ENCODE data around the gene VPS26C. TPM values are rescaled to one million over a fixed set of nuclear protein-coding genes. Genes with fewer than 3 reads are reported as not detected.
"Not testable (repeated sequence)": the region's sequence is repeated elsewhere in the genome, so short reads cannot be mapped to it uniquely, and the experiment has no call there.

Gene VPS26C
- total RNA-seq, 1 donor from 2014 or later: 54.2 TPM

DNA sequence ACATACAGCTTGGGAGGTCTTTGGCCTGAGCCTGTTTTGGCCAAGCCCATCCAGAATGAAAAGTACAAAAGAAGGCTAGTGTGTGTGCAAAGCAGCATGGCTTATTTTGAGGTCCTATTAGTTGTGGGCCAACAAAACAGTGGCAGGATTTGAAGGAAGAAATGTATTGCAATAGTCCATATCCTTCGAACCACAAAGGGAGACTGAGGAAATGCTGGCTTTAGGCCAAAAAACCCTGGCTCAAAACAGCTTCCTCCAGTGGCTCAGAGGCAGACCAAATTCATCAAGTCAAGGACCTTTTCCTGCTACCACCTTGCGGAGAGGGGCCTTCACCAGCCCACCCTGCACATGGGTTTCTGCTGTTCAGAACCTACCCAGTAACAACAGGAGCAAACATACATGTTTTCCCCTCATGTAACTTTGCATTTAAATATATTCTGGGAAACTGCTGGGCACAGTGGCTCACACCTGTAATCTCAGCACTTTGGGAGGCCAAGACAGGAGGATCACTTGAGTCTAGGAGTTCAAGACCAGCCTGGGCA lies 43.3 kb downstream of the VPS26C start:
- no peak overlapping the region for H3K27ac ChIP-seq (replicated peaks)
- peaks cover 19% of the 10 kb centered on the region for H3K4me1 ChIP-seq
- no peak overlapping the region for H3K4me3 ChIP-seq
- no peak for DNase-seq
- no peaks in the 10 kb centered on the region for H3K27me3 ChIP-seq (ENCODE audit: low read depth)
- H3K36me3 ChIP-seq: peaks cover 55% of the 10 kb centered on the region
- H3K9me3 ChIP-seq (replicated peaks): no peaks in the 10 kb centered on the region
- intact Hi-C loops (cut with micrococcal nuclease): no loop called here
- TF ChIP-seq CTCF (IDR thresholded peaks at IDR 0.05; ENCODE audit: borderline replicate concordance): no peak

DNA sequence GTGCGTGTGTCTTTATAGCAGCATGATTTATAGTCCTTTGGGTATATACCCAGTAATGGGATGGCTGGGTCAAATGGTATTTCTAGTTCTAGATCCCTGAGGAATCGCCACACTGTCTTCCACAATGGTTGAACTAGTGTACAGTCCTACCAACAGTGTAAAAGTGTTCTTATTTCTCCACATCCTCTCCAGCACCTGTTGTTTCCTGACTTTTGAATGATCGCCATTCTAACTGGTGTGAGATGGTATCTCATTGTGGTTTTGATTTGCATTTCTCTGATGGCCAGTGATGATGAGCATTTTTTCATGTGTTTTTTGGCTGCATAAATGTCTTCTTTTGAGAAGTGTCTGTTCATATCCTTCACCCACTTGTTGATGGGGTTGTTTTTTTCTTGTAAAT lies 44.9 kb downstream of the VPS26C start:
- DNase-seq; H3K27me3 ChIP-seq (ENCODE audit: low read depth); intact Hi-C loops (cut with micrococcal nuclease); H3K4me3 ChIP-seq; H3K27ac ChIP-seq (replicated peaks); H3K9me3 ChIP-seq (replicated peaks): not testable (repeated sequence)
- Histone ChIP-seq H3K4me1 (peaks cover 19% of the 10 kb centered on the region), H3K36me3 (peaks cover 39% of the 10 kb centered on the region)

DNA sequence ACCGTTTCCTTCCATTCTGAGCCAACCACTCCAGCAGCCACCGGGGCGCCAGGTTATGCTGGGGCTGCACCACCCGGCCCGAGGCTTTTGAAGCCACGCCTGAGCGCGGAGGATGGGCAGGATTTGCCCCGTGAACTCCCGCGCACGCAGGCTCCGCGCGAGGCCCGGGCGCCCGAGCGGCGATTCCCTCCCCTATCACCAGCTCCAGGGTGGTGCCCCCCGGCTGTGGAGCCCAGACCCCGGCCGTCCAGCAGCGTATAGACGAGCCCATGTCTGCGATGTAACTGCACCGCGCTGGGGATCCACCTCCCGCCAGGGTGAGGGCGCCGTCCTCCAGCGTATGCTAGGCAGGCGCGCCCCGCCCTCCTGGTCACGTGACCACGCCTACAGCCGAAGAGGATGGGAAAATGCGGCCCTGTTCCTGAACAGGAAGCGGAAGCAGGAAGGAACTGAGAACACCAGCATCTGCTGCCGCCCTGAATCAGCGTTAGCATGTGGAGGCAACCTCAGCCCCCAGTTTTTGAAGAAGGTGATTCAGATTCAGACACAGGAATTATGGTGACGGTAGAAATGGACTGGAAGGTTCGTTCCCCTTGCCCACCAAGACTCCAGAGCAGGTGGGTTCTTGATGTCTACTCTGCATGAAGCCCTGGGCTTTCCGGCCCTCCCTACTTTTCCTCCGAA lies 46.0 kb downstream of the VPS26C start:
- peak; percentile 97 for DNase-seq
- peak overlapping the region; percentile 94 for H3K27ac ChIP-seq (replicated peaks)
- H3K36me3 ChIP-seq: peaks cover 27% of the 10 kb centered on the region
- intact Hi-C loops (cut with micrococcal nuclease): no loop called here
- no peaks in the 10 kb centered on the region for H3K9me3 ChIP-seq (replicated peaks)
- peaks cover 19% of the 10 kb centered on the region for H3K4me1 ChIP-seq
- TF ChIP-seq CTCF (IDR thresholded peaks at IDR 0.05; ENCODE audit: borderline replicate concordance): peak; percentile 37
- H3K27me3 ChIP-seq (ENCODE audit: low read depth): no peaks in the 10 kb centered on the region
- H3K4me3 ChIP-seq: peak overlapping the region; percentile 83

- intact Hi-C loops (cut with micrococcal nuclease): no loop called here
- H3K36me3 ChIP-seq: peaks cover 21% of the 10 kb centered on the region
- peak; percentile 18 for TF ChIP-seq CTCF (IDR thresholded peaks at IDR 0.05; ENCODE audit: borderline replicate concordance)
- H3K27me3 ChIP-seq (ENCODE audit: low read depth): no peaks in the 10 kb centered on the region
- no peak for DNase-seq
- H3K4me3 ChIP-seq: peak overlapping the region; percentile 83
- H3K27ac ChIP-seq (replicated peaks): peak overlapping the region; percentile 94
- no peaks in the 10 kb centered on the region for H3K9me3 ChIP-seq (replicated peaks)
- H3K4me1 ChIP-seq: peaks cover 19% of the 10 kb centered on the region
Measured at GRCh38 chr21:37220433-37220980, 46.6 kb downstream of the VPS26C start.

- H3K27me3 ChIP-seq (ENCODE audit: low read depth): no peaks in the 10 kb centered on the region
- H3K36me3 ChIP-seq: peaks cover 15% of the 10 kb centered on the region
- peaks cover 19% of the 10 kb centered on the region for H3K4me1 ChIP-seq
- peak overlapping the region; percentile 83 for H3K4me3 ChIP-seq
- peak overlapping the region; percentile 94 for H3K27ac ChIP-seq (replicated peaks)
- no peak for DNase-seq
- no peak for TF ChIP-seq CTCF (IDR thresholded peaks at IDR 0.05; ENCODE audit: borderline replicate concordance)
- no peaks in the 10 kb centered on the region for H3K9me3 ChIP-seq (replicated peaks)
- intact Hi-C loops (cut with micrococcal nuclease): no loop called here
Measured at GRCh38 chr21:37219761-37220432, 47.2 kb downstream of the VPS26C start.
